ENCODE results near the gene CRIP1. TPM values are rescaled to one million over a fixed set of nuclear protein-coding genes. Genes with fewer than 3 reads are reported as not detected.
A peak's percentile ranks its signal among the peaks of the same experiment; 100 is the strongest.

CRIP1 gene
- total RNA-seq, 1 donor from 2014 or later: 5.1 TPM

- H3K27ac Mint-ChIP-seq: no peak overlapping the region
- peaks cover 36% of the 10 kb centered on the region for H3K27me3 Mint-ChIP-seq
- TF ChIP-seq CTCF (IDR thresholded peaks at IDR 0.05; ENCODE audit: unreplicated experiment): no peak
- no peaks in the 10 kb centered on the region for H3K9me3 Mint-ChIP-seq (ENCODE audit: low read depth)
- H3K4me3 Mint-ChIP-seq (ENCODE audit: low read depth): no peak overlapping the region
- no peak for DNase-seq (ENCODE audit: low spot score, unreplicated experiment)
- H3K36me3 Mint-ChIP-seq (ENCODE audit: insufficient read depth): peaks cover 3% of the 10 kb centered on the region
- H3K4me1 Mint-ChIP-seq (ENCODE audit: low read depth): peaks cover 13% of the 10 kb centered on the region
Observed at GRCh38 chr14:105484069-105484996, 2.4 kb upstream of the CRIP1 start.

GRCh38 chr14:105484997-105485393 is 1.7 kb upstream of the CRIP1 start:
- Mint-ChIP-seq H3K9me3 (ENCODE audit: low read depth) (no peaks in the 10 kb centered on the region), H3K36me3 (ENCODE audit: insufficient read depth) (no peaks in the 10 kb centered on the region), H3K27ac (no peak overlapping the region), H3K4me1 (ENCODE audit: low read depth) (peaks cover 17% of the 10 kb centered on the region), H3K27me3 (peaks cover 29% of the 10 kb centered on the region), H3K4me3 (ENCODE audit: low read depth) (no peak overlapping the region)
- no peak for TF ChIP-seq CTCF (IDR thresholded peaks at IDR 0.05; ENCODE audit: unreplicated experiment)
- no peak for DNase-seq (ENCODE audit: low spot score, unreplicated experiment)

- H3K9me3 Mint-ChIP-seq (ENCODE audit: low read depth): no peaks in the 10 kb centered on the region
- no peaks in the 10 kb centered on the region for H3K36me3 Mint-ChIP-seq (ENCODE audit: insufficient read depth)
- DNase-seq (ENCODE audit: low spot score, unreplicated experiment): no peak
- peaks cover 17% of the 10 kb centered on the region for H3K4me1 Mint-ChIP-seq (ENCODE audit: low read depth)
- no peak overlapping the region for H3K4me3 Mint-ChIP-seq (ENCODE audit: low read depth)
- H3K27ac Mint-ChIP-seq: no peak overlapping the region
- peak; percentile 68 for TF ChIP-seq CTCF (IDR thresholded peaks at IDR 0.05; ENCODE audit: unreplicated experiment)
- H3K27me3 Mint-ChIP-seq: peaks cover 25% of the 10 kb centered on the region
Observed at GRCh38 chr14:105485739-105486162, 935 bp upstream of the CRIP1 start.

GRCh38 chr14:105486974-105487448 is 325 bp downstream of the CRIP1 start:
- Mint-ChIP-seq H3K9me3 (ENCODE audit: low read depth) (no peaks in the 10 kb centered on the region), H3K36me3 (ENCODE audit: insufficient read depth) (no peaks in the 10 kb centered on the region), H3K4me1 (ENCODE audit: low read depth) (peaks cover 11% of the 10 kb centered on the region), H3K27me3 (peaks cover 22% of the 10 kb centered on the region), H3K27ac (no peak overlapping the region), H3K4me3 (ENCODE audit: low read depth) (no peak overlapping the region)
- no peak for TF ChIP-seq CTCF (IDR thresholded peaks at IDR 0.05; ENCODE audit: unreplicated experiment)
- DNase-seq (ENCODE audit: low spot score, unreplicated experiment): no peak

- Mint-ChIP-seq H3K4me3 (ENCODE audit: low read depth) (peak overlapping the region; percentile 44), H3K9me3 (ENCODE audit: low read depth) (no peaks in the 10 kb centered on the region), H3K27ac (no peak overlapping the region), H3K4me1 (ENCODE audit: low read depth) (peaks cover 6% of the 10 kb centered on the region), H3K36me3 (ENCODE audit: insufficient read depth) (no peaks in the 10 kb centered on the region), H3K27me3 (peaks cover 18% of the 10 kb centered on the region)
- DNase-seq (ENCODE audit: low spot score, unreplicated experiment): no peak
- TF ChIP-seq CTCF (IDR thresholded peaks at IDR 0.05; ENCODE audit: unreplicated experiment): no peak
Observed at GRCh38 chr14:105487449-105487985, 831 bp downstream of the CRIP1 start.

Data from progenitor cell of endocrine pancreas (in vitro differentiated cells).